Natural killer cell (primary cell): ENCODE data around the gene LMNA. TPM values are rescaled to one million over a fixed set of nuclear protein-coding genes. Genes with fewer than 3 reads are reported as not detected.

Experiments used
- ATAC-seq, 3 donors: fragments of 150-1000 bp in 2 of 3; fragments of 200-7000 bp in 1 of 3; cut with Tn5 transposase; 1 replicate in 1 of 3; 2 replicates in 2 of 3; pipeline ENCODE4 v1.10.0; 2021; ENCODE audit warnings: mild to moderate bottlenecking in 2 of 3, moderate library complexity in 2 of 3
- DNase-seq, 2 donors: peaks; one replicate each; pipeline versions ENCODE4 v3.0.0 to v3.0.0-alpha.2; 2013 to 2021; ENCODE audit warnings: mixed read lengths in 1 of 2
- H3K27ac ChIP-seq: one replicate; pipeline ENCODE4 v1.5.1; 2013; ENCODE audit warnings: mild to moderate bottlenecking, low read length
- H3K27me3 ChIP-seq: one replicate; pipeline ENCODE4 v1.6.1; 2013; ENCODE audit warnings: low read length; ENCODE audit not compliant: control insufficient read depth, insufficient read depth
- H3K36me3 ChIP-seq: one replicate; pipeline ENCODE4 v1.6.1; 2013; ENCODE audit warnings: low read length; ENCODE audit not compliant: control insufficient read depth, insufficient read depth
- H3K4me1 ChIP-seq: one replicate; pipeline ENCODE4 v1.6.1; 2013; ENCODE audit warnings: low read length; ENCODE audit not compliant: control insufficient read depth, insufficient read depth
- H3K4me3 ChIP-seq: one replicate; pipeline ENCODE4 v1.5.1; 2013; ENCODE audit warnings: low read length
- H3K9me3 ChIP-seq: one replicate; pipeline ENCODE4 v1.6.1; 2013; ENCODE audit warnings: low read length; ENCODE audit not compliant: control insufficient read depth, insufficient read depth
- H3K27ac Mint-ChIP-seq, 2 donors: one replicate each; pipeline ENCODE4 v1.8.0; 2022; ENCODE audit warnings: mild to moderate bottlenecking in 2 of 2, mixed read lengths in 2 of 2, moderate library complexity in 1 of 2
- H3K27me3 Mint-ChIP-seq, 2 donors: one replicate each; pipeline ENCODE4 v1.8.0; 2022; ENCODE audit warnings: low read depth in 2 of 2, mixed read lengths in 2 of 2
- H3K36me3 Mint-ChIP-seq: one replicate; pipeline ENCODE4 v1.8.0; 2022; ENCODE audit warnings: mixed read lengths
- H3K4me1 Mint-ChIP-seq, 2 donors: one replicate each; pipeline ENCODE4 v1.8.0; 2022; ENCODE audit warnings: mixed read lengths in 2 of 2
- H3K4me3 Mint-ChIP-seq: one replicate; pipeline ENCODE4 v1.8.0; 2022; ENCODE audit warnings: mild to moderate bottlenecking, moderate library complexity, mixed read lengths
- H3K9me3 Mint-ChIP-seq, 2 donors: one replicate each; pipeline ENCODE4 v1.8.0; 2022; ENCODE audit warnings: mixed read lengths in 2 of 2
- WGBS: methylation state at CpG from one replicate; pipeline ENCODE4 v1.1.7; 2013; ENCODE audit warnings: missing lambda C conversion rate; ENCODE audit not compliant: insufficient coverage; 5-methylcytosine and 5-hydroxymethylcytosine counted together
- intact Hi-C: fragments of 100-400 bp; cut with micrococcal nuclease; formaldehyde crosslinking; loops from one replicate; pipeline ENCODE4 v1.14.2; 2022
- total RNA-seq, 4 donors: library from RNA; stranded (reverse); fragments of 120-200 nt in 1 of 4; gene quantifications; one replicate each; pipeline versions ENCODE4 v1.2.3 to v1.2.4, GENCODE V29; 2013 to 2022
- TF ChIP-seq, protein P1 (sequence below): fragments of 200-600 bp; IDR thresholded peaks from one replicate; pipeline ENCODE4 v1.8.0; 2022; ENCODE audit warnings: antibody characterized with exemption

Gene LMNA
- total RNA-seq, 3 donors from 2014 or later (not counting 1 experiment from before 2014, with no cell fraction given), result 201 to 504 (median 273) TPM

GRCh38 chr1:156150333-156151011, 36.0 kb downstream of the LMNA start:
- Mint-ChIP-seq H3K4me3 (no peak overlapping the region), H3K27ac (no peak overlapping the region), H3K9me3 (no peaks in the 10 kb centered on the region), H3K27me3 (peaks cover 9 to 12% of the 10 kb centered on the region in 2 donors), H3K36me3 (no peaks in the 10 kb centered on the region), H3K4me1 (peaks cover 15 to 21% of the 10 kb centered on the region in 2 donors)
- Histone ChIP-seq H3K27me3 (no peaks in the 10 kb centered on the region), H3K9me3 (no peaks in the 10 kb centered on the region), H3K4me1 (peaks cover 86% of the 10 kb centered on the region), H3K4me3 (no peak overlapping the region), H3K36me3 (no peaks in the 10 kb centered on the region), H3K27ac (no peak overlapping the region)
- TF ChIP-seq, protein P1, sequence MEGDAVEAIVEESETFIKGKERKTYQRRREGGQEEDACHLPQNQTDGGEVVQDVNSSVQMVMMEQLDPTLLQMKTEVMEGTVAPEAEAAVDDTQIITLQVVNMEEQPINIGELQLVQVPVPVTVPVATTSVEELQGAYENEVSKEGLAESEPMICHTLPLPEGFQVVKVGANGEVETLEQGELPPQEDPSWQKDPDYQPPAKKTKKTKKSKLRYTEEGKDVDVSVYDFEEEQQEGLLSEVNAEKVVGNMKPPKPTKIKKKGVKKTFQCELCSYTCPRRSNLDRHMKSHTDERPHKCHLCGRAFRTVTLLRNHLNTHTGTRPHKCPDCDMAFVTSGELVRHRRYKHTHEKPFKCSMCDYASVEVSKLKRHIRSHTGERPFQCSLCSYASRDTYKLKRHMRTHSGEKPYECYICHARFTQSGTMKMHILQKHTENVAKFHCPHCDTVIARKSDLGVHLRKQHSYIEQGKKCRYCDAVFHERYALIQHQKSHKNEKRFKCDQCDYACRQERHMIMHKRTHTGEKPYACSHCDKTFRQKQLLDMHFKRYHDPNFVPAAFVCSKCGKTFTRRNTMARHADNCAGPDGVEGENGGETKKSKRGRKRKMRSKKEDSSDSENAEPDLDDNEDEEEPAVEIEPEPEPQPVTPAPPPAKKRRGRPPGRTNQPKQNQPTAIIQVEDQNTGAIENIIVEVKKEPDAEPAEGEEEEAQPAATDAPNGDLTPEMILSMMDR, result no peak
- DNase-seq, result no peak
- 81% methylated on average over 10 of the region's 10 CpGs for WGBS
- intact Hi-C loops, result no loop called here
- ATAC-seq, result peak in 2 of 3 donors; percentile 11 to 39

- no peak overlapping the region for H3K4me3 ChIP-seq
- no peak for DNase-seq
Measured at GRCh38 chr1:156151093-156151688, 36.7 kb downstream of the LMNA start.

DNA sequence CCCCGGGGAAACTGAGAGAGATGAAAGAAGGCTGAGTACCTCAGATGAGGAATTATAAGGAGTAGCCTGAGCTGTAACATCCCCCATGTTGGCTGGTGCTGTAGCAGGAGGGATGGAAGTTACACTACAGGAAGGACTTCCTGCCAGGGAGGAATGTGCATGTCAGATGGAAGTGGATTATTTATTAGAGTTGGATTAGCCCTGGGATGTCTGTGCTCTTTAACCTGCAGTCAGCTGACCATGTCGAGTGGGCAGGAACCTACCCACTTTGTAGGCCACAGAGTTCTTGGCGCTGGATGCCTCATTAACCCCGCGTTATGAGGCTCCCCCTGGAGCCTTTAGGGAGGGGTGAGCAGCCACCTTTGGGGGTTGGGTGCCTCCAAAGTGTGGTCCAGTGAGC, 38.1 kb downstream of the LMNA start:
- Mint-ChIP-seq H3K27ac (no peak overlapping the region), H3K36me3 (no peaks in the 10 kb centered on the region), H3K4me3 (no peak overlapping the region), H3K4me1 (peaks cover 7 to 15% of the 10 kb centered on the region in 2 donors), H3K9me3 (no peaks in the 10 kb centered on the region), H3K27me3 (peaks cover 0 to 4% of the 10 kb centered on the region in 2 donors)
- Histone ChIP-seq H3K9me3 (no peaks in the 10 kb centered on the region), H3K4me3 (no peak overlapping the region), H3K27ac (no peak overlapping the region), H3K36me3 (no peaks in the 10 kb centered on the region), H3K4me1 (peaks cover 80% of the 10 kb centered on the region), H3K27me3 (no peaks in the 10 kb centered on the region)
- ATAC-seq (no peak), DNase-seq (no peak)
- TF ChIP-seq, protein P1, result no peak
- intact Hi-C loops, result no loop called here
- WGBS, result 62% methylated on average over 5 of the region's 5 CpGs

More at GRCh38 chr1:156151093-156151688, 36.7 kb downstream of the LMNA start:
- Mint-ChIP-seq H3K4me3 (no peak overlapping the region), H3K9me3 (no peaks in the 10 kb centered on the region), H3K27ac (no peak overlapping the region), H3K36me3 (no peaks in the 10 kb centered on the region), H3K4me1 (peaks cover 8 to 17% of the 10 kb centered on the region in 2 donors), H3K27me3 (peaks cover 2 to 8% of the 10 kb centered on the region in 2 donors)
- H3K4me1 ChIP-seq, result peaks cover 89% of the 10 kb centered on the region
- no peaks in the 10 kb centered on the region for H3K27me3 ChIP-seq
- intact Hi-C loops, result no loop called here
- no peaks in the 10 kb centered on the region for H3K9me3 ChIP-seq
- H3K27ac ChIP-seq, result peak overlapping the region; percentile 14
- WGBS, result 62% methylated on average over 6 of the region's 6 CpGs
- no peak for ATAC-seq
- TF ChIP-seq, protein P1, result no peak
- no peaks in the 10 kb centered on the region for H3K36me3 ChIP-seq
